Activated T-helper 2 cell treated with anti-CD3 and anti-CD28 coated beads, Interferon-gamma antibody, Interleukin-2, Interleukin-4, amounts not matched to agents 10 μg/mL and 5 μg/mL and 100 μg/mL, durations not matched to agents 14 hours and 24 hours and 36 hours (primary cell): ENCODE data around the gene PDCD2L. TPM values are rescaled to one million over a fixed set of nuclear protein-coding genes. Genes with fewer than 3 reads are reported as not detected.
"Not testable (repeated sequence)": the region's sequence is repeated elsewhere in the genome, so short reads cannot be mapped to it uniquely, and the experiment has no call there.

ENCODE experiments used
- DNase-seq: peaks from one replicate; pipeline ENCODE4 v3.0.0; 2021; ENCODE audit warnings: low spot score
- H3K27ac Mint-ChIP-seq: one replicate; pipeline ENCODE4 v1.8.0; 2021; ENCODE audit warnings: mixed read lengths
- H3K27me3 Mint-ChIP-seq: one replicate; pipeline ENCODE4 v1.8.0; 2021; ENCODE audit warnings: low read depth, mixed read lengths
- H3K36me3 Mint-ChIP-seq: one replicate; pipeline ENCODE4 v1.8.0; 2021; ENCODE audit warnings: low read depth, mixed read lengths
- H3K4me1 Mint-ChIP-seq: one replicate; pipeline ENCODE4 v1.8.0; 2021; ENCODE audit warnings: low read depth, mixed read lengths
- H3K4me3 Mint-ChIP-seq: one replicate; pipeline ENCODE4 v1.8.0; 2021; ENCODE audit warnings: low read depth, mild to moderate bottlenecking, moderate library complexity, mixed read lengths
- H3K9me3 Mint-ChIP-seq: one replicate; pipeline ENCODE4 v1.8.0; 2021; ENCODE audit warnings: mixed read lengths
- intact Hi-C: fragments of 100-400 bp; cut with micrococcal nuclease; formaldehyde crosslinking; loops from one replicate; pipeline ENCODE4 v1.15.1; 2023
- total RNA-seq: library from RNA; stranded (reverse); gene quantifications from 2 replicates; pipeline ENCODE4 v1.2.3, GENCODE V29; 2022

The PDCD2L gene
- total RNA-seq, 1 donor from 2014 or later, result 36.7 TPM

GRCh38 chr19:34469026-34469425, 64.8 kb downstream of the PDCD2L start:
- H3K36me3 Mint-ChIP-seq, result peaks cover 82% of the 10 kb centered on the region
- H3K4me3 Mint-ChIP-seq, H3K27me3 Mint-ChIP-seq, intact Hi-C loops, DNase-seq, H3K4me1 Mint-ChIP-seq, H3K9me3 Mint-ChIP-seq, H3K27ac Mint-ChIP-seq: not testable (repeated sequence)

GRCh38 chr19:34471906-34472700, 67.9 kb downstream of the PDCD2L start:
- peak overlapping the region; percentile 18 for H3K27ac Mint-ChIP-seq
- no peak overlapping the region for H3K4me3 Mint-ChIP-seq
- peaks cover 63% of the 10 kb centered on the region for H3K36me3 Mint-ChIP-seq

GRCh38 chr19:34474233-34474989, 70.2 kb downstream of the PDCD2L start:
- Mint-ChIP-seq H3K36me3 (peaks cover 46% of the 10 kb centered on the region), H3K9me3 (no peaks in the 10 kb centered on the region), H3K27me3 (peaks cover 8% of the 10 kb centered on the region), H3K27ac (peak overlapping the region; percentile 18), H3K4me3 (no peak overlapping the region), H3K4me1 (peaks cover 7% of the 10 kb centered on the region)
- intact Hi-C loops, result loop anchor here (2.0 kb wide), 1 partner anchor 26 kb away; no protein-coding TSS in a partner anchor
- no peak for DNase-seq

More at GRCh38 chr19:34471906-34472700, 67.9 kb downstream of the PDCD2L start:
- no peak for DNase-seq
- Mint-ChIP-seq H3K27me3 (no peaks in the 10 kb centered on the region), H3K9me3 (no peaks in the 10 kb centered on the region), H3K4me1 (peaks cover 7% of the 10 kb centered on the region)
- intact Hi-C loops, result no loop called here

GRCh38 chr19:34475026-34475974, 71.1 kb downstream of the PDCD2L start:
- Mint-ChIP-seq H3K27ac (peak overlapping the region; percentile 18), H3K9me3 (no peaks in the 10 kb centered on the region), H3K4me1 (peaks cover 7% of the 10 kb centered on the region), H3K27me3 (peaks cover 13% of the 10 kb centered on the region), H3K4me3 (no peak overlapping the region), H3K36me3 (peaks cover 38% of the 10 kb centered on the region)
- DNase-seq, result no peak
- intact Hi-C loops, result loop anchor here (2.0 kb wide), 1 partner anchor 26 kb away; no protein-coding TSS in a partner anchor

Other genes with a start within 250 kb of the PDCD2L start
- gene LSM14A, start 231.9 kb upstream of the PDCD2L start, total RNA-seq, result 95.8 and 101 TPM in 2 replicates
- 9.6 and 10.0 TPM in 2 replicates for gene GARRE1, start 149.8 kb upstream of the PDCD2L start, total RNA-seq
- gene GPI, start 39.2 kb upstream of the PDCD2L start, total RNA-seq, result 622 and 630 TPM in 2 replicates
- gene UBA2, start 24.0 kb downstream of the PDCD2L start, total RNA-seq, result 167 and 175 TPM in 2 replicates
- 0.57 and 1.0 TPM in 2 replicates for gene WTIP, start 77.4 kb downstream of the PDCD2L start, total RNA-seq